ENCODE measurements around the gene PPA2. TPM values are rescaled to one million over a fixed set of nuclear protein-coding genes. Genes with fewer than 3 reads are reported as not detected.

PPA2 gene
- total RNA-seq, 1 experiment from 2014 or later = 98.5 TPM

DNA sequence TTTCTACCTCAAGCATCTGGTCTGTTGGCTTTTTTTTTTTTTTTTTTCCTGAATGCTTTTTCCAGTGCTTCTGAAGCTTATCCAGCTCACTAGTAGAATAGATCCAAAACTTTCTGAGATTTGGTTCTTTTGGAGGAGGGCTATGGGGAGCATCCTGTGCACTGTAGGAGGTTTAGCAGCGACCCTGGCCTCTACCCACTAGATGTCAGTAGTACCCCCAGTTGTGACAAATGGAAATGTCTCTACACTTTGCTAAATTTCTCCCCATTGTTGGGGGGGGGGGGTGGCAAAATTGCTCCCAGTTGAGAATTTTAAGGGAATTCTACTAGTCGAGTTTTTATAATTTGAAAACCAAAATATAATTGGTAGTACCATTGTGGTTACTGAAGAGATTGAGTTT, 23.0 kb upstream of the PPA2 start:
- no peaks in the 10 kb centered on the region for H3K79me2 ChIP-seq (ENCODE audit: insufficient read depth, low read length)
- BruUV-seq (replicated peaks) = no TSS peak
- H3K9me3 ChIP-seq (ENCODE audit: control insufficient read depth in 1 of 2, insufficient read depth in 1 of 2, low read depth in 1 of 2, low read length in 2 of 2) = no peaks in the 10 kb centered on the region
- H3K9ac ChIP-seq (ENCODE audit: low read length) = no peak overlapping the region
- no peak for TF ChIP-seq EZH2 (IDR thresholded peaks at IDR 0.05)
- no peak for TF ChIP-seq REST (IDR thresholded peaks at IDR 0.05; ENCODE audit: low read depth)
- TF ChIP-seq, protein P1, sequence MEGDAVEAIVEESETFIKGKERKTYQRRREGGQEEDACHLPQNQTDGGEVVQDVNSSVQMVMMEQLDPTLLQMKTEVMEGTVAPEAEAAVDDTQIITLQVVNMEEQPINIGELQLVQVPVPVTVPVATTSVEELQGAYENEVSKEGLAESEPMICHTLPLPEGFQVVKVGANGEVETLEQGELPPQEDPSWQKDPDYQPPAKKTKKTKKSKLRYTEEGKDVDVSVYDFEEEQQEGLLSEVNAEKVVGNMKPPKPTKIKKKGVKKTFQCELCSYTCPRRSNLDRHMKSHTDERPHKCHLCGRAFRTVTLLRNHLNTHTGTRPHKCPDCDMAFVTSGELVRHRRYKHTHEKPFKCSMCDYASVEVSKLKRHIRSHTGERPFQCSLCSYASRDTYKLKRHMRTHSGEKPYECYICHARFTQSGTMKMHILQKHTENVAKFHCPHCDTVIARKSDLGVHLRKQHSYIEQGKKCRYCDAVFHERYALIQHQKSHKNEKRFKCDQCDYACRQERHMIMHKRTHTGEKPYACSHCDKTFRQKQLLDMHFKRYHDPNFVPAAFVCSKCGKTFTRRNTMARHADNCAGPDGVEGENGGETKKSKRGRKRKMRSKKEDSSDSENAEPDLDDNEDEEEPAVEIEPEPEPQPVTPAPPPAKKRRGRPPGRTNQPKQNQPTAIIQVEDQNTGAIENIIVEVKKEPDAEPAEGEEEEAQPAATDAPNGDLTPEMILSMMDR (IDR thresholded peaks at IDR 0.05 in 2 of 3, conservative IDR thresholded peaks at IDR 0.05 in 1 of 3; ENCODE audit: borderline replicate concordance in 1 of 3, insufficient read depth in 1 of 3, low read depth in 2 of 3, low read length in 2 of 3) = peak in 2 of 3 experiments; percentile 38 to 51; a peak in 3 of 6 replicates
- no peak for TF ChIP-seq TCF7L2 (IDR thresholded peaks at IDR 0.05; ENCODE audit: borderline replicate concordance, extremely low read depth, insufficient read depth, insufficient read length)
- TF ChIP-seq RAD21 (IDR thresholded peaks at IDR 0.05; ENCODE audit: low read depth) = peak; percentile 57
- TF ChIP-seq POLR2A (IDR thresholded peaks at IDR 0.05; ENCODE audit: borderline replicate concordance, extremely low read depth, insufficient read depth, insufficient read length) = no peak
- no peak for TF ChIP-seq SIN3A (IDR thresholded peaks at IDR 0.05; ENCODE audit: low read depth)
- TF ChIP-seq, protein P2, sequence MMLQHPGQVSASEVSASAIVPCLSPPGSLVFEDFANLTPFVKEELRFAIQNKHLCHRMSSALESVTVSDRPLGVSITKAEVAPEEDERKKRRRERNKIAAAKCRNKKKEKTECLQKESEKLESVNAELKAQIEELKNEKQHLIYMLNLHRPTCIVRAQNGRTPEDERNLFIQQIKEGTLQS (IDR thresholded peaks at IDR 0.05) = no peak
- no peak for TF ChIP-seq SRF (IDR thresholded peaks at IDR 0.05; ENCODE audit: low read depth)
- TF ChIP-seq ZFX (IDR thresholded peaks at IDR 0.05) = no peak
- H3K36me3 ChIP-seq (ENCODE audit: control insufficient read depth in 1 of 2, insufficient read depth in 2 of 2, low read length in 2 of 2) = no peaks in the 10 kb centered on the region
- CTCF ChIA-PET = interaction anchor here (1.2 kb wide), 1 partner anchor 218 kb away, joined by 3 read pairs; no protein-coding TSS in a partner anchor
- no peaks in the 10 kb centered on the region for H4K20me1 ChIP-seq (ENCODE audit: insufficient read depth)
- H3K9me2 ChIP-seq (ENCODE audit: insufficient read depth) = no peaks in the 10 kb centered on the region
- H3K27me3 ChIP-seq (ENCODE audit: insufficient read depth, low read length) = no peaks in the 10 kb centered on the region
- no peak overlapping the region for H3K4me2 ChIP-seq (ENCODE audit: low read length)
- H3K4me1 ChIP-seq (ENCODE audit: control insufficient read depth in 1 of 2, insufficient read depth in 2 of 2, low read length in 2 of 2) = no peaks in the 10 kb centered on the region
- POLR2A ChIA-PET = no interaction called here
- H2AFZ ChIP-seq (ENCODE audit: low read depth, low read length, poor library complexity, severe bottlenecking) = no peak overlapping the region
- H3K4me3 ChIP-seq (replicated peaks in 1 of 2; ENCODE audit: low read depth in 1 of 2, low read length in 2 of 2) = no peak overlapping the region
- ATAC-seq (peak; percentile 78), DNase-seq (ENCODE audit: low read depth, low spot score) (no peak)
- no peak overlapping the region for H3K27ac ChIP-seq (ENCODE audit: low read depth, low read length)
- RAD21 ChIA-PET (ENCODE audit: low non-redundant PET in 1 of 2, low total read pairs in 2 of 2, uncharacterized antibody in 2 of 2, unreplicated experiment in 2 of 2) = interaction anchor here in 1 of 2 experiments (0.7 kb wide), 1 partner anchor 161 kb away, joined by 4 read pairs; no protein-coding TSS in a partner anchor
- intact Hi-C loops (cut with micrococcal nuclease) = no loop called here

All from HCT116 (cell line).